Transverse colon (tissue), 4 donors: ENCODE data around the gene TP53TG5. TPM values are rescaled to one million over a fixed set of nuclear protein-coding genes. Genes with fewer than 3 reads are reported as not detected.

Source experiments
- DNase-seq: peaks from one replicate; pipeline ENCODE4 v3.0.0-alpha.2; 2019
- H3K27ac ChIP-seq, 4 donors: fragments of 200-600 bp; sonication (generic); 2 replicates each; pipeline ENCODE4 v1.5.1; 2016 to 2018; ENCODE audit warnings: inconsistent platforms in 4 of 4
- H3K27me3 ChIP-seq: fragments of 200-600 bp; sonication (generic); 2 replicates; pipeline ENCODE4 v1.5.1; 2017; ENCODE audit warnings: inconsistent platforms
- H3K36me3 ChIP-seq, 4 donors: fragments of 200-600 bp; sonication (generic); 2 replicates each; pipeline ENCODE4 v1.5.1; 2017 to 2019; ENCODE audit warnings: inconsistent platforms in 4 of 4
- H3K4me1 ChIP-seq, 4 donors: fragments of 200-600 bp; sonication (generic); 2 replicates each; pipeline ENCODE4 v1.5.1; 2017 to 2020; ENCODE audit warnings: inconsistent platforms in 4 of 4
- H3K4me3 ChIP-seq, 4 donors: fragments of 200-600 bp; sonication (generic); 1 replicate in 1 of 4; 2 replicates in 3 of 4; pipeline versions ENCODE4 v1.5.1 to v1.6.1; 2017 to 2019; ENCODE audit warnings: inconsistent platforms in 4 of 4
- H3K9me3 ChIP-seq, 2 donors: fragments of 200-600 bp; sonication (generic); 2 replicates each; pipeline ENCODE4 v1.5.1; 2017 to 2019; ENCODE audit warnings: inconsistent platforms in 2 of 2
- CTCF ChIP-seq, 5 experiments: fragments of 200-600 bp in 3 of 5; fragments of 450-650 bp in 2 of 5; sonication (generic) in 3 of 5; IDR thresholded peaks; 1 replicate in 2 of 5; 2 replicates in 3 of 5; pipeline ENCODE4 v1.5.1; 2016 to 2017; ENCODE audit warnings: antibody characterized with exemption in 5 of 5, inconsistent platforms in 3 of 5, mild to moderate bottlenecking in 2 of 5, moderate library complexity in 1 of 5
- EP300 ChIP-seq: sonication (generic); formaldehyde crosslinking; IDR thresholded peaks from one replicate; pipeline ENCODE4 v1.6.1; 2017; ENCODE audit warnings: antibody characterized with exemption, low read depth
- POLR2A ChIP-seq: fragments of 450-650 bp; IDR thresholded peaks from one replicate; pipeline ENCODE4 v1.6.1; 2016; ENCODE audit warnings: antibody characterized with exemption, mild to moderate bottlenecking, moderate library complexity
- POLR2AphosphoS5 ChIP-seq, 3 donors: sonication (generic); formaldehyde crosslinking; IDR thresholded peaks; one replicate each; pipeline ENCODE4 v1.6.1; 2016; ENCODE audit warnings: antibody characterized with exemption in 3 of 3
- WGBS, 2 donors: methylation state at CpG; one replicate each; pipeline ENCODE4 v1.1.5; 2018; ENCODE audit warnings: low coverage in 1 of 2; 5-methylcytosine and 5-hydroxymethylcytosine counted together
- in situ Hi-C, 4 donors: fragments of 200-750 bp; cut with MboI; loops; one replicate each; pipeline versions ENCODE4 v1.15.0 to v1.15.1; 2017; ENCODE audit warnings: low sequenced_read_pairs in 3 of 4, low pct_ligation_motif_present in 1 of 4, low pct_unique_long_range_greater_than_20kb in 1 of 4
- intact Hi-C: fragments of 100-400 bp; cut with DNase I; formaldehyde crosslinking; loops from one replicate; pipeline ENCODE4 v1.15.1; 2023; ENCODE audit warnings: low total_unique reads
- total RNA-seq, 4 donors: library from RNA; depleted of rRNA; stranded (reverse); fragments of >200 nt; gene quantifications; one replicate each; pipeline ENCODE4 v1.1.0, GENCODE V29; 2016

The TP53TG5 gene
- total RNA-seq, 4 donors from 2014 or later = 0.14 TPM; not detected in 3

- in situ Hi-C loops = loop anchor here in 3 of 4 donors (10.0 kb wide), 2 partner anchors 58 to 68 kb away; no protein-coding TSS in a partner anchor
- intact Hi-C loops = no loop called here
- Histone ChIP-seq H3K27ac (no peak overlapping the region), H3K27me3 (no peaks in the 10 kb centered on the region), H3K36me3 (no peaks in the 10 kb centered on the region), H3K9me3 (no peaks in the 10 kb centered on the region), H3K4me1 (peaks cover 8 to 16% (median 13%) of the 10 kb centered on the region in 4 donors), H3K4me3 (no peak overlapping the region)
- TF ChIP-seq CTCF (IDR thresholded peaks at IDR 0.05) = no peak
- no peak for TF ChIP-seq POLR2A
- TF ChIP-seq POLR2AphosphoS5 (IDR thresholded peaks at IDR 0.05) = no peak
- TF ChIP-seq EP300 = no peak
- WGBS, 2 donors = 86% methylated on average over 11 of the region's 11 CpGs; no CpG with 5 or more reads in 1 of the 2 donors
- no peak for DNase-seq
These were observed 856 bp downstream of the TP53TG5 start for GRCh38 chr20:45377269-45377668.

GRCh38 chr20:45374966-45375365 lies 3.2 kb downstream of the TP53TG5 start:
- Histone ChIP-seq H3K4me3 (no peak overlapping the region), H3K36me3 (no peaks in the 10 kb centered on the region), H3K27me3 (no peaks in the 10 kb centered on the region), H3K9me3 (no peaks in the 10 kb centered on the region), H3K4me1 (peaks cover 8 to 26% (median 14%) of the 10 kb centered on the region in 4 donors), H3K27ac (no peak overlapping the region)
- WGBS, 2 donors = 95% methylated on average over 14 of the region's 14 CpGs; no CpG with 5 or more reads in 1 of the 2 donors
- TF ChIP-seq POLR2A = no peak
- TF ChIP-seq CTCF (IDR thresholded peaks at IDR 0.05) = no peak
- no peak for TF ChIP-seq EP300
- no peak for TF ChIP-seq POLR2AphosphoS5 (IDR thresholded peaks at IDR 0.05)
- in situ Hi-C loops = loop anchor here in 3 of 4 donors (10.0 kb wide), 2 partner anchors 60 to 70 kb away; no protein-coding TSS in a partner anchor
- DNase-seq = no peak
- intact Hi-C loops = loop anchor here (5.0 kb wide), 2 partner anchors 58 to 62 kb away; no protein-coding TSS in a partner anchor

- TF ChIP-seq CTCF (IDR thresholded peaks at IDR 0.05) (peak in 2 of 5 experiments; percentile 8 to 10), EP300 (no peak)
- Histone ChIP-seq H3K36me3 (no peaks in the 10 kb centered on the region), H3K9me3 (no peaks in the 10 kb centered on the region), H3K4me1 (peaks cover 8 to 26% (median 14%) of the 10 kb centered on the region in 4 donors), H3K27ac (peak overlapping the region; percentile 78 to 91 (median 88)), H3K4me3 (peak overlapping the region in 3 of 4 donors; percentile 38 to 63 (median 38)), H3K27me3 (no peaks in the 10 kb centered on the region)
- 53 to 71% methylated on average over 6 to 9 of the region's 9 CpGs for WGBS, 2 donors
- intact Hi-C loops (loop anchor here (5.0 kb wide), 2 partner anchors 57 to 63 kb away; no protein-coding TSS in a partner anchor), in situ Hi-C loops (loop anchor here in 3 of 4 donors (10.0 kb wide), 2 partner anchors 61 to 71 kb away; no protein-coding TSS in a partner anchor)
- DNase-seq = no peak
These were observed 4.0 kb downstream of the TP53TG5 start for GRCh38 chr20:45374101-45374467.

- intact Hi-C loops = loop anchor here (5.0 kb wide), 2 partner anchors 56 to 64 kb away; no protein-coding TSS in a partner anchor
These were observed 4.6 kb downstream of the TP53TG5 start for GRCh38 chr20:45373353-45374100.

More at GRCh38 chr20:45373353-45374100, 4.6 kb downstream of the TP53TG5 start:
- TF ChIP-seq POLR2AphosphoS5 (IDR thresholded peaks at IDR 0.05) (peak in 2 of 3 donors; percentile 58 to 63), POLR2A (peak; percentile 3), CTCF (IDR thresholded peaks at IDR 0.05) (peak; percentile 88 to 97 (median 92)), EP300 (no peak)
- H3K27me3 ChIP-seq = no peaks in the 10 kb centered on the region
- peak overlapping the region; percentile 78 to 91 (median 88) for H3K27ac ChIP-seq
- in situ Hi-C loops = loop anchor here in 3 of 4 donors (10.0 kb wide), 2 partner anchors 61 to 71 kb away; no protein-coding TSS in a partner anchor
- H3K9me3 ChIP-seq = no peaks in the 10 kb centered on the region
- H3K4me3 ChIP-seq = peak overlapping the region; percentile 38 to 63 (median 49)
- no peaks in the 10 kb centered on the region for H3K36me3 ChIP-seq
- H3K4me1 ChIP-seq = peaks cover 8 to 26% (median 14%) of the 10 kb centered on the region in 4 donors
- 4% methylated on average over 37 of the region's 38 CpGs; no CpG with 5 or more reads in 1 of the 2 donors for WGBS, 2 donors
- DNase-seq = peak; percentile 95
